Measurements from ENCODE around the gene ADCY2.

GRCh38 chr5:7445831-7446230 is 49.9 kb downstream of the ADCY2 start:
- TF ChIP-seq SMAD3 (CRISPR knock-in tag; IDR thresholded peaks at IDR 0.05) (no peak), HDAC2 (CRISPR knock-in tag; IDR thresholded peaks at IDR 0.05) (no peak), MAFF (IDR thresholded peaks at IDR 0.05; ENCODE audit: low read depth, low read length) (no peak), SP5 (CRISPR knock-in tag; IDR thresholded peaks at IDR 0.05; ENCODE audit: borderline replicate concordance, low read depth) (no peak), TOPORS (CRISPR knock-in tag; IDR thresholded peaks at IDR 0.05) (no peak), GATAD1 (CRISPR knock-in tag; IDR thresholded peaks at IDR 0.05) (no peak), RBM22 (optimal IDR thresholded peaks at IDR 0.05; ENCODE audit: low read length) (no peak), MAX (IDR thresholded peaks at IDR 0.05) (no peak), SRF (IDR thresholded peaks at IDR 0.05; ENCODE audit: low read depth, low read length) (no peak)
